CD4-positive, alpha-beta T cell (primary cell): Measurements from ENCODE around the gene MYH11. TPM values are rescaled to one million over a fixed set of nuclear protein-coding genes. Genes with fewer than 3 reads are reported as not detected.
"Not testable (repeated sequence)": the region's sequence is repeated elsewhere in the genome, so short reads cannot be mapped to it uniquely, and the experiment has no call there.

ENCODE experiments used
- ATAC-seq: fragments of 200-7000 bp; cut with Tn5 transposase; one replicate; pipeline ENCODE4 v1.10.0; 2022; ENCODE audit warnings: mild to moderate bottlenecking; ENCODE audit not compliant: poor library complexity
- CTCF ChIA-PET: fragments of 350-600 bp; sonication (Branson Sonifier 250); formaldehyde crosslinking; loops from one replicate; lab custom pipeline; 2021; ENCODE audit warnings: antibody characterized with exemption, inconsistent platforms; lab: Charles Lee
- POLR2A ChIA-PET: fragments of 350-600 bp; sonication (Branson Sonifier 250); formaldehyde crosslinking; loops from one replicate; lab custom pipeline; 2021; ENCODE audit warnings: antibody characterized with exemption, inconsistent platforms; lab: Charles Lee
- DNase-seq, 14 experiments: peaks; one replicate each; pipeline ENCODE4 v3.0.0-alpha.2; 2013 to 2020; ENCODE audit warnings: mixed read lengths in 2 of 14
- H3K27ac ChIP-seq, 2 donors: one replicate each; pipeline versions ENCODE4 v1.5.1 to v1.7.0; 2013; ENCODE audit warnings: low read length in 2 of 2, low read depth in 1 of 2, mild to moderate bottlenecking in 1 of 2
- H3K27me3 ChIP-seq, 2 experiments: 1 replicate in 1 of 2; 2 replicates in 1 of 2; pipeline versions ENCODE4 v1.6.1 to v1.7.0; 2013; ENCODE audit warnings: low read length in 2 of 2, control low read depth in 1 of 2, mild to moderate bottlenecking in 1 of 2, moderate library complexity in 1 of 2; ENCODE audit not compliant: insufficient read depth in 2 of 2, control insufficient read depth in 1 of 2
- H3K36me3 ChIP-seq: one replicate; pipeline ENCODE4 v1.6.1; 2013; ENCODE audit warnings: low read length, control low read depth; ENCODE audit not compliant: insufficient read depth
- H3K4me1 ChIP-seq: one replicate; pipeline ENCODE4 v1.6.1; 2013; ENCODE audit warnings: low read length, control low read depth; ENCODE audit not compliant: insufficient read depth
- H3K4me3 ChIP-seq: one replicate; pipeline ENCODE4 v1.5.1; 2013; ENCODE audit warnings: mild to moderate bottlenecking, low read length, moderate library complexity
- H3K9me3 ChIP-seq, 2 experiments: 1 replicate in 1 of 2; 2 replicates in 1 of 2; pipeline versions ENCODE4 v1.6.1 to v1.7.0; 2013; ENCODE audit warnings: low read length in 2 of 2, mild to moderate bottlenecking in 2 of 2, control low read depth in 1 of 2, moderate library complexity in 1 of 2; ENCODE audit not compliant: control insufficient read depth in 1 of 2, insufficient read depth in 1 of 2
- H3K27ac Mint-ChIP-seq: one replicate; pipeline ENCODE4 v1.8.0; 2020; ENCODE audit warnings: mixed read lengths
- H3K27me3 Mint-ChIP-seq: one replicate; pipeline ENCODE4 v1.8.0; 2021; ENCODE audit warnings: mixed read lengths
- H3K36me3 Mint-ChIP-seq: one replicate; pipeline ENCODE4 v1.8.0; 2021; ENCODE audit warnings: low read depth, mixed read lengths
- H3K4me1 Mint-ChIP-seq: one replicate; pipeline ENCODE4 v1.8.0; 2021; ENCODE audit warnings: low read depth, mixed read lengths
- H3K4me3 Mint-ChIP-seq: one replicate; pipeline ENCODE4 v1.8.0; 2020; ENCODE audit warnings: mild to moderate bottlenecking, mixed read lengths
- H3K9me3 Mint-ChIP-seq: one replicate; pipeline ENCODE4 v1.8.0; 2020; ENCODE audit warnings: mixed read lengths
- CTCF ChIP-seq: fragments of 200-600 bp; IDR thresholded peaks from one replicate; pipeline ENCODE4 v1.8.0; 2022; ENCODE audit warnings: antibody characterized with exemption, mild to moderate bottlenecking
- intact Hi-C, 2 experiments: fragments of 100-400 bp; cut with DNase I in 1 of 2; cut with micrococcal nuclease in 1 of 2; formaldehyde crosslinking; loops; one replicate each; pipeline versions ENCODE4 v1.15.1 to v1.9.0; 2023 to 2025; cut with DNase I, micrococcal nuclease
- total RNA-seq, 174 experiments: library from RNA in 2 of 174; stranded (reverse) in 2 of 174; gene quantifications; one replicate each; pipeline ENCODE4 v1.2.3 and lab custom pipeline; 2021 to 2026

Gene MYH11
- total RNA-seq, 2 experiments from 2014 or later = not detected

GRCh38 chr16:15854061-15854460 lies 2.8 kb downstream of the MYH11 start:
- CTCF ChIA-PET = no interaction called here
- Histone ChIP-seq H3K4me1 (peaks cover 11% of the 10 kb centered on the region), H3K36me3 (no peaks in the 10 kb centered on the region), H3K9me3 (no peaks in the 10 kb centered on the region), H3K4me3 (no peak overlapping the region), H3K27ac (no peak overlapping the region), H3K27me3 (peaks cover 29 to 30% of the 10 kb centered on the region in 2 experiments)
- TF ChIP-seq CTCF = no peak
- ATAC-seq = no peak
- no peak for DNase-seq
- POLR2A ChIA-PET = interaction anchor here (1.0 kb wide), 1 partner anchor 34 kb away, joined by 3 read pairs; the partner anchor contains the start of gene CEP20
- H3K4me1 Mint-ChIP-seq = peaks cover 5% of the 10 kb centered on the region
- H3K36me3 Mint-ChIP-seq = no peaks in the 10 kb centered on the region
- intact Hi-C loops = no loop called here
- H3K27ac Mint-ChIP-seq = no peak overlapping the region
- peaks cover 38% of the 10 kb centered on the region for H3K27me3 Mint-ChIP-seq
- no peaks in the 10 kb centered on the region for H3K9me3 Mint-ChIP-seq
- no peak overlapping the region for H3K4me3 Mint-ChIP-seq

- Histone ChIP-seq H3K9me3 (no peaks in the 10 kb centered on the region), H3K27ac (no peak overlapping the region), H3K36me3 (no peaks in the 10 kb centered on the region), H3K4me3 (no peak overlapping the region), H3K4me1 (peaks cover 11% of the 10 kb centered on the region), H3K27me3 (peaks cover 28 to 30% of the 10 kb centered on the region in 2 experiments)
- no peak for TF ChIP-seq CTCF
- intact Hi-C loops = no loop called here
- Mint-ChIP-seq H3K4me1 (peaks cover 5% of the 10 kb centered on the region), H3K27me3 (peaks cover 37% of the 10 kb centered on the region), H3K9me3 (no peaks in the 10 kb centered on the region), H3K27ac (no peak overlapping the region), H3K4me3 (no peak overlapping the region), H3K36me3 (no peaks in the 10 kb centered on the region)
- ChIA-PET CTCF (interaction anchor here (0.6 kb wide), 1 partner anchor 152 kb away, joined by 3 read pairs; no protein-coding TSS in a partner anchor), POLR2A (interaction anchor here (1.0 kb wide), 1 partner anchor 35 kb away, joined by 3 read pairs; the partner anchor contains the start of gene CEP20)
- ATAC-seq (no peak), DNase-seq (no peak)
Observed at GRCh38 chr16:15853021-15853420, 3.8 kb downstream of the MYH11 start.

- ATAC-seq, H3K27ac ChIP-seq, CTCF ChIA-PET, H3K4me1 Mint-ChIP-seq, H3K9me3 ChIP-seq, H3K36me3 Mint-ChIP-seq, H3K27ac Mint-ChIP-seq, DNase-seq, H3K4me1 ChIP-seq, H3K9me3 Mint-ChIP-seq, POLR2A ChIA-PET, H3K4me3 Mint-ChIP-seq, intact Hi-C loops, H3K4me3 ChIP-seq, H3K36me3 ChIP-seq: not testable (repeated sequence)
- H3K27me3 Mint-ChIP-seq = peaks cover 16% of the 10 kb centered on the region
- peaks cover 4 to 11% of the 10 kb centered on the region in 2 experiments for H3K27me3 ChIP-seq
Observed at GRCh38 chr16:15850555-15850954, 6.3 kb downstream of the MYH11 start.
